Hepatocyte (in vitro differentiated cells): ENCODE measurements around the gene TBC1D28.

ENCODE experiments used
- CTCF ChIP-seq: fragments of 200-600 bp; sonication (generic); IDR thresholded peaks from 2 replicates; pipeline ENCODE4 v1.5.1; 2016; ENCODE audit warnings: antibody characterized with exemption, mild to moderate bottlenecking; ENCODE audit not compliant: poor library complexity
- EZH2 ChIP-seq: fragments of 200-600 bp; sonication (generic); IDR thresholded peaks from 2 replicates; pipeline ENCODE4 v1.6.1; 2016; ENCODE audit warnings: antibody characterized with exemption, mild to moderate bottlenecking, borderline replicate concordance

DNA sequence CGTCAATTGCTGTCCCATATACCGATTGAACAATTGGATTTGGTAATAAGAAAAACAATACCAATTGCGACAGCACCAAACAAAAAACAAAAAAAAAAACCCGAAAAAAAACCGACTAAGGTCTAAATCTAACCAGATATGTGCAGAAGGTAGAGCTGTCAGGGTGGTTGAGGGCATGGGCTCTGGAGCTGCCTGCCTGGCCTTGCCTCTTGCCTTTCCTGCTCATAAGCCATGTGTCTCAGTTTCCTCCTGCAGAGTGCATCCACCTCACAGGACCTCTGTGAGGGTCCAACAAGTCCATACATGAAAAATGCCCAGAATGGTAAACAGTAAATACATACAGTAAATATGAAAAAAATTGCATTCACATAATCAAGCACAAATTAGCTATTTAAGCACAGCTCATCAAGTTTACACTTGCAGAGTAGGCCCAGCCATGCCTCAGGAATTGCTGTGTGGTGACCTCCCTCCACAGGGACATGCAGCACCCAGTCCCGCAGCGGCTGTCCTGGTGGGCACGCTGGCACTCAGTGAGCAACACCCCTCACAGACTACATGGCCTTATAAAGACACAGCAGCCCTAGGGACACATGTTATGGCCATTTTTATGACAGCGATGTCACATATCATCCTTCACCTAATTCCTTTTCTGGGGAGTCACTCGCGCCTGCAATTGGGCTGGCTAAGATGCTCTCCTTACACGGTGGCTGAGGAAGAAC lies 17.9 kb downstream of the TBC1D28 start:
- TF ChIP-seq CTCF, result no peak
- no peak for TF ChIP-seq EZH2
